Endothelial cell of umbilical vein (primary cell): ENCODE measurements around the gene P3H1.
"Not testable (repeated sequence)": the region's sequence is repeated elsewhere in the genome, so short reads cannot be mapped to it uniquely, and the experiment has no call there.

Source experiments
- POLR2A ChIP-seq: IDR thresholded peaks from 2 replicates; pipeline ENCODE4 v1.6.1; 2012; ENCODE audit warnings: low read depth, mild to moderate bottlenecking, control low read depth, low read length
- TF ChIP-seq, protein P1 (sequence below), 2 donors: IDR thresholded peaks; 1 replicate in 1 of 2; 2 replicates in 1 of 2; pipeline ENCODE4 v1.5.1; 2011; ENCODE audit warnings: low read length in 2 of 2, mild to moderate bottlenecking in 2 of 2, moderate library complexity in 2 of 2, control low read depth in 1 of 2, inconsistent platforms in 1 of 2, low read depth in 1 of 2; ENCODE audit not compliant: insufficient read depth in 1 of 2; ENCODE audit errors: extremely low read depth in 1 of 2

GRCh38 chr1:42725820-42726219, 41.0 kb downstream of the P3H1 start:
- TF ChIP-seq POLR2A = not testable (repeated sequence)
- TF ChIP-seq, protein P1, sequence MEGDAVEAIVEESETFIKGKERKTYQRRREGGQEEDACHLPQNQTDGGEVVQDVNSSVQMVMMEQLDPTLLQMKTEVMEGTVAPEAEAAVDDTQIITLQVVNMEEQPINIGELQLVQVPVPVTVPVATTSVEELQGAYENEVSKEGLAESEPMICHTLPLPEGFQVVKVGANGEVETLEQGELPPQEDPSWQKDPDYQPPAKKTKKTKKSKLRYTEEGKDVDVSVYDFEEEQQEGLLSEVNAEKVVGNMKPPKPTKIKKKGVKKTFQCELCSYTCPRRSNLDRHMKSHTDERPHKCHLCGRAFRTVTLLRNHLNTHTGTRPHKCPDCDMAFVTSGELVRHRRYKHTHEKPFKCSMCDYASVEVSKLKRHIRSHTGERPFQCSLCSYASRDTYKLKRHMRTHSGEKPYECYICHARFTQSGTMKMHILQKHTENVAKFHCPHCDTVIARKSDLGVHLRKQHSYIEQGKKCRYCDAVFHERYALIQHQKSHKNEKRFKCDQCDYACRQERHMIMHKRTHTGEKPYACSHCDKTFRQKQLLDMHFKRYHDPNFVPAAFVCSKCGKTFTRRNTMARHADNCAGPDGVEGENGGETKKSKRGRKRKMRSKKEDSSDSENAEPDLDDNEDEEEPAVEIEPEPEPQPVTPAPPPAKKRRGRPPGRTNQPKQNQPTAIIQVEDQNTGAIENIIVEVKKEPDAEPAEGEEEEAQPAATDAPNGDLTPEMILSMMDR (IDR thresholded peaks at IDR 0.05; ENCODE audit: extremely low read depth in 1 of 2, insufficient read depth in 1 of 2, low read depth in 1 of 2, low read length in 2 of 2) = not testable (repeated sequence)
